HepG2 (cell line): ENCODE data around the gene GFY. TPM values are rescaled to one million over a fixed set of nuclear protein-coding genes. Genes with fewer than 3 reads are reported as not detected.

Source experiments
- GPN1 ChIP-seq: sonication (generic); formaldehyde crosslinking; IDR thresholded peaks from 2 replicates; pipeline ENCODE4 v1.5.1; 2020; ENCODE audit warnings: missing genetic modification reagents, borderline replicate concordance
- MEIS2 ChIP-seq: sonication (generic); formaldehyde crosslinking; IDR thresholded peaks from 2 replicates; pipeline ENCODE4 v1.9.0; 2021; ENCODE audit warnings: mild to moderate bottlenecking, missing genetic modification reagents
- NKX3-1 ChIP-seq: sonication (generic); formaldehyde crosslinking; IDR thresholded peaks from 2 replicates; pipeline ENCODE4 v1.5.0; 2020; ENCODE audit warnings: missing genetic modification reagents
- SALL1 ChIP-seq: sonication (generic); formaldehyde crosslinking; IDR thresholded peaks from 2 replicates; pipeline ENCODE4 v1.8.0; 2022; ENCODE audit warnings: mild to moderate bottlenecking, missing genetic modification reagents
- SMAD3 ChIP-seq: sonication (generic); formaldehyde crosslinking; IDR thresholded peaks from 2 replicates; pipeline ENCODE4 v1.4.0; 2020; ENCODE audit warnings: missing genetic modification reagents
- SOX6 ChIP-seq, 2 experiments: fragments of 450-650 bp in 1 of 2; sonication (generic) in 1 of 2; formaldehyde crosslinking in 1 of 2; IDR thresholded peaks; 2 replicates each; pipeline versions ENCODE4 v1.4.0 to v1.6.1; 2017 to 2020; ENCODE audit warnings: antibody characterized with exemption in 1 of 2, mild to moderate bottlenecking in 1 of 2, missing genetic modification reagents in 1 of 2
- STAG1 ChIP-seq: sonication (generic); formaldehyde crosslinking; IDR thresholded peaks from 2 replicates; pipeline ENCODE4 v1.4.0; 2020; ENCODE audit warnings: missing genetic modification reagents
- TAF1 ChIP-seq: sonication (generic); formaldehyde crosslinking; IDR thresholded peaks from 2 replicates; pipeline ENCODE4 v1.4.0; 2020; ENCODE audit warnings: missing genetic modification reagents
- ZBTB3 ChIP-seq: sonication (generic); formaldehyde crosslinking; IDR thresholded peaks from 2 replicates; pipeline ENCODE4 v1.4.0; 2020; ENCODE audit warnings: low read depth, mild to moderate bottlenecking, moderate library complexity, missing genetic modification reagents, borderline replicate concordance
- ZFP36 ChIP-seq: fragments of 150-350 bp; IDR thresholded peaks from 2 replicates; pipeline ENCODE4 v1.6.1; 2018; ENCODE audit warnings: borderline replicate concordance, low read length, low read depth; ENCODE audit not compliant: partially characterized antibody
- ZMYM2 ChIP-seq: sonication (generic); formaldehyde crosslinking; IDR thresholded peaks from 2 replicates; pipeline ENCODE4 v1.8.0; 2022; ENCODE audit warnings: mild to moderate bottlenecking, missing genetic modification reagents
- ZNF17 ChIP-seq: sonication (generic); formaldehyde crosslinking; IDR thresholded peaks from 2 replicates; pipeline ENCODE4 v1.5.0; 2020; ENCODE audit warnings: mild to moderate bottlenecking, missing genetic modification reagents
- ZNF333 ChIP-seq: sonication (generic); formaldehyde crosslinking; IDR thresholded peaks from 2 replicates; pipeline ENCODE4 v1.4.0; 2020; ENCODE audit warnings: mild to moderate bottlenecking, missing genetic modification reagents, borderline replicate concordance
- ZNF33B ChIP-seq: sonication (generic); formaldehyde crosslinking; IDR thresholded peaks from 2 replicates; pipeline ENCODE4 v1.5.1; 2020; ENCODE audit warnings: mild to moderate bottlenecking, missing genetic modification reagents
- ZNF530 ChIP-seq: sonication (generic); formaldehyde crosslinking; IDR thresholded peaks from 2 replicates; pipeline ENCODE4 v1.5.0; 2020; ENCODE audit warnings: low read depth, mild to moderate bottlenecking, missing genetic modification reagents
- ZNF749 ChIP-seq: sonication (generic); formaldehyde crosslinking; IDR thresholded peaks from 2 replicates; pipeline ENCODE4 v1.8.0; 2022; ENCODE audit warnings: mild to moderate bottlenecking, missing genetic modification reagents, moderate library complexity, borderline replicate concordance
- ZNF790 ChIP-seq: sonication (generic); formaldehyde crosslinking; IDR thresholded peaks from 2 replicates; pipeline ENCODE4 v1.8.0; 2022; ENCODE audit warnings: missing genetic modification reagents, mild to moderate bottlenecking, borderline replicate concordance
- ZSCAN12 ChIP-seq: sonication (generic); formaldehyde crosslinking; IDR thresholded peaks from 2 replicates; pipeline ENCODE4 v1.9.0; 2021; ENCODE audit warnings: mild to moderate bottlenecking, missing genetic modification reagents
- ZSCAN29 ChIP-seq: sonication (generic); formaldehyde crosslinking; conservative IDR thresholded peaks from 2 replicates; pipeline ENCODE4 v1.4.0; 2020; ENCODE audit warnings: mild to moderate bottlenecking, missing genetic modification reagents
- polyA plus RNA-seq, 8 experiments: library from polyadenylated mRNA; depleted of rRNA in 3 of 8; stranded (reverse) in 7 of 8; unstranded in 1 of 8; fragments of >200 nt; fragmentation: Illumina TruSeq in 4 of 8; extraction: Trizol in 4 of 8; gene quantifications; 2 replicates each; pipeline versions ENCODE4 v1.2.1 to v1.2.3, GENCODE V29; 2011 to 2016; ENCODE audit warnings: low read depth in 4 of 8, missing spikeins in 1 of 8, mixed read lengths in 1 of 8; ENCODE audit not compliant: insufficient read depth in 1 of 8
- total RNA-seq, 5 experiments: library from RNA; depleted of rRNA; stranded (reverse); fragments of >200 nt; fragmentation: Illumina TruSeq; extraction: Trizol; gene quantifications; 2 replicates each; pipeline ENCODE4 v1.2.3, GENCODE V29; 2016; ENCODE audit warnings: low read depth in 1 of 5
- TF ChIP-seq, protein P1 (sequence below): sonication (generic); formaldehyde crosslinking; conservative IDR thresholded peaks from 2 replicates; pipeline ENCODE4 v1.8.0; 2022; ENCODE audit warnings: low read depth, missing genetic modification reagents
- TF ChIP-seq, protein P2 (sequence below): IDR thresholded peaks from 2 replicates; pipeline ENCODE4 v1.6.1; 2012; ENCODE audit warnings: inconsistent platforms
- TF ChIP-seq, protein P3 (sequence below): sonication (generic); formaldehyde crosslinking; IDR thresholded peaks from 2 replicates; pipeline ENCODE4 v1.5.0; 2020; ENCODE audit warnings: mild to moderate bottlenecking, missing genetic modification reagents, borderline replicate concordance
- TF ChIP-seq, protein P4 (sequence below): sonication (generic); formaldehyde crosslinking; IDR thresholded peaks from 2 replicates; pipeline ENCODE4 v1.8.0; 2022; ENCODE audit warnings: missing genetic modification reagents, mild to moderate bottlenecking, borderline replicate concordance

GFY gene
- total and polyA plus RNA-seq, 2 of the 13 experiments (the other 11 are each of a cell fraction or from before 2014, with no cell fraction given) = not detected

DNA sequence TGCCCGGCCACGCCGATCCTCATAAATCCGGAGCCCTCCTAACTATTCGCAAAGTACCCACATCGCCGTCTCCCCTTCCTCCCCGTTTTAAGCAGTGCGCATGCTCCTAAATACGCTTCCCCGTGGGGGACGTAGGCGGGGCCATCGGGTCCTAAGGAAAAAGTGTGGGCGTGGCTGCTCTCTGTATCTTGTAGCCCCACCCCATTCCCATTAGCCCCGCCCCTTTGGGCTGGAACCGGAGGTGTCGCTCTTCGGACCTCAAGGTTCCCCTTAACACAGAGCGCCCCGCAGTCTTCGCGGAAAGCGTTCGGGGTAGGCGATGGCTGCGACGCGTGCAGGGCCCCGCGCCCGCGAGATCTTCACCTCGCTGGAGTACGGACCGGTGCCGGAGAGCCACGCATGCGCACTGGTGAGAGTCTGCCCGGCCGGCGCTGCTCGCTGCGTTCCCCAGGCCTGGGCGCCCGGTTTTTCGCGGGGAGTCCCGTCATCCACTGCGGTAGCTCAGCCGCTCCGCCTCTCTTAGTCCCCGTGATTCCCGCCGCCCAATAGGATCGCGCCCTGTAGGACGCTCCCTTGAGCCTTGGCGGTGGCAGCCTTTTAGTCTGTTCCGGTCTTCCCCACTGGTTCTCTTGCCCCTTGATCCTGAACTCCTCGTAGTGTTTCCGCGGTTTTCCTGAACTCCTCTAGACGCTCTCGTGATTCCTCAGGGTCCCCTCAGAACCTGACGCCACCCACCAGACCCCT lies 28.0 kb downstream of the GFY start, which contains the start of gene ALDH16A1 (continued):
- TF ChIP-seq, protein P1, sequence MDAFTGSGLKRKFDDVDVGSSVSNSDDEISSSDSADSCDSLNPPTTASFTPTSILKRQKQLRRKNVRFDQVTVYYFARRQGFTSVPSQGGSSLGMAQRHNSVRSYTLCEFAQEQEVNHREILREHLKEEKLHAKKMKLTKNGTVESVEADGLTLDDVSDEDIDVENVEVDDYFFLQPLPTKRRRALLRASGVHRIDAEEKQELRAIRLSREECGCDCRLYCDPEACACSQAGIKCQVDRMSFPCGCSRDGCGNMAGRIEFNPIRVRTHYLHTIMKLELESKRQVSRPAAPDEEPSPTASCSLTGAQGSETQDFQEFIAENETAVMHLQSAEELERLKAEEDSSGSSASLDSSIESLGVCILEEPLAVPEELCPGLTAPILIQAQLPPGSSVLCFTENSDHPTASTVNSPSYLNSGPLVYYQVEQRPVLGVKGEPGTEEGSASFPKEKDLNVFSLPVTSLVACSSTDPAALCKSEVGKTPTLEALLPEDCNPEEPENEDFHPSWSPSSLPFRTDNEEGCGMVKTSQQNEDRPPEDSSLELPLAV (CRISPR knock-in tag) = no peak
- peak; percentile 62; the same call in 1 of the 2 replicates for TF ChIP-seq SALL1 (CRISPR knock-in tag)
- TF ChIP-seq MEIS2 (CRISPR knock-in tag) = no peak
- TF ChIP-seq, protein P2, sequence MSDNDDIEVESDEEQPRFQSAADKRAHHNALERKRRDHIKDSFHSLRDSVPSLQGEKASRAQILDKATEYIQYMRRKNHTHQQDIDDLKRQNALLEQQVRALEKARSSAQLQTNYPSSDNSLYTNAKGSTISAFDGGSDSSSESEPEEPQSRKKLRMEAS = peak; percentile 90
- TF ChIP-seq ZMYM2 (CRISPR knock-in tag) = no peak
- no peak for TF ChIP-seq GPN1 (CRISPR knock-in tag)
- TF ChIP-seq, protein P3, sequence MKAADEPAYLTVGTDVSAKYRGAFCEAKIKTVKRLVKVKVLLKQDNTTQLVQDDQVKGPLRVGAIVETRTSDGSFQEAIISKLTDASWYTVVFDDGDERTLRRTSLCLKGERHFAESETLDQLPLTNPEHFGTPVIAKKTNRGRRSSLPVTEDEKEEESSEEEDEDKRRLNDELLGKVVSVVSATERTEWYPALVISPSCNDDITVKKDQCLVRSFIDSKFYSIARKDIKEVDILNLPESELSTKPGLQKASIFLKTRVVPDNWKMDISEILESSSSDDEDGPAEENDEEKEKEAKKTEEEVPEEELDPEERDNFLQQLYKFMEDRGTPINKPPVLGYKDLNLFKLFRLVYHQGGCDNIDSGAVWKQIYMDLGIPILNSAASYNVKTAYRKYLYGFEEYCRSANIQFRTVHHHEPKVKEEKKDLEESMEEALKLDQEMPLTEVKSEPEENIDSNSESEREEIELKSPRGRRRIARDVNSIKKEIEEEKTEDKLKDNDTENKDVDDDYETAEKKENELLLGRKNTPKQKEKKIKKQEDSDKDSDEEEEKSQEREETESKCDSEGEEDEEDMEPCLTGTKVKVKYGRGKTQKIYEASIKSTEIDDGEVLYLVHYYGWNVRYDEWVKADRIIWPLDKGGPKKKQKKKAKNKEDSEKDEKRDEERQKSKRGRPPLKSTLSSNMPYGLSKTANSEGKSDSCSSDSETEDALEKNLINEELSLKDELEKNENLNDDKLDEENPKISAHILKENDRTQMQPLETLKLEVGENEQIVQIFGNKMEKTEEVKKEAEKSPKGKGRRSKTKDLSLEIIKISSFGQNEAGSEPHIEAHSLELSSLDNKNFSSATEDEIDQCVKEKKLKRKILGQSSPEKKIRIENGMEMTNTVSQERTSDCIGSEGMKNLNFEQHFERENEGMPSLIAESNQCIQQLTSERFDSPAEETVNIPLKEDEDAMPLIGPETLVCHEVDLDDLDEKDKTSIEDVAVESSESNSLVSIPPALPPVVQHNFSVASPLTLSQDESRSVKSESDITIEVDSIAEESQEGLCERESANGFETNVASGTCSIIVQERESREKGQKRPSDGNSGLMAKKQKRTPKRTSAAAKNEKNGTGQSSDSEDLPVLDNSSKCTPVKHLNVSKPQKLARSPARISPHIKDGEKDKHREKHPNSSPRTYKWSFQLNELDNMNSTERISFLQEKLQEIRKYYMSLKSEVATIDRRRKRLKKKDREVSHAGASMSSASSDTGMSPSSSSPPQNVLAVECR (CRISPR knock-in tag) = peak; percentile 77; the same call in 1 of the 2 replicates
- no peak for TF ChIP-seq ZNF17 (CRISPR knock-in tag)
- no peak; the same call in 1 of the 2 replicates for TF ChIP-seq ZSCAN29 (CRISPR knock-in tag)
- no peak for TF ChIP-seq STAG1 (CRISPR knock-in tag)
- TF ChIP-seq SMAD3 (CRISPR knock-in tag) = no peak
- 0 out of 2 replicates have a peak, but pooled peaks have one; percentile 50 for TF ChIP-seq ZNF33B
- TF ChIP-seq ZSCAN12 = no peak
- no peak for TF ChIP-seq ZBTB3 (CRISPR knock-in tag)
- no peak for TF ChIP-seq ZFP36
- peak; percentile 90 for TF ChIP-seq ZNF333 (CRISPR knock-in tag)
- no peak for TF ChIP-seq ZNF530 (CRISPR knock-in tag)
- TF ChIP-seq SOX6 (IDR thresholded peaks at IDR 0.05) = no peak
- TF ChIP-seq SOX6 (CRISPR knock-in tag; IDR thresholded peaks at IDR 0.05) = peak; percentile 46
- TF ChIP-seq TAF1 = peak; percentile 66
- 0 out of 2 replicates have a peak, but pooled peaks have one; percentile 39 for TF ChIP-seq NKX3-1
- TF ChIP-seq ZNF790 (CRISPR knock-in tag) = no peak; the same call in 1 of the 2 replicates
- TF ChIP-seq, protein P4, sequence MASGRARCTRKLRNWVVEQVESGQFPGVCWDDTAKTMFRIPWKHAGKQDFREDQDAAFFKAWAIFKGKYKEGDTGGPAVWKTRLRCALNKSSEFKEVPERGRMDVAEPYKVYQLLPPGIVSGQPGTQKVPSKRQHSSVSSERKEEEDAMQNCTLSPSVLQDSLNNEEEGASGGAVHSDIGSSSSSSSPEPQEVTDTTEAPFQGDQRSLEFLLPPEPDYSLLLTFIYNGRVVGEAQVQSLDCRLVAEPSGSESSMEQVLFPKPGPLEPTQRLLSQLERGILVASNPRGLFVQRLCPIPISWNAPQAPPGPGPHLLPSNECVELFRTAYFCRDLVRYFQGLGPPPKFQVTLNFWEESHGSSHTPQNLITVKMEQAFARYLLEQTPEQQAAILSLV (CRISPR knock-in tag) = peak; percentile 79; the same call in 1 of the 2 replicates
- TF ChIP-seq ZNF749 (CRISPR knock-in tag) = no peak
